ENCODE data around the gene SUCLG1. TPM values are rescaled to one million over a fixed set of nuclear protein-coding genes. Genes with fewer than 3 reads are reported as not detected.

The SUCLG1 gene
- total RNA-seq, 1 experiment from 2014 or later, result 59.8 TPM

DNA sequence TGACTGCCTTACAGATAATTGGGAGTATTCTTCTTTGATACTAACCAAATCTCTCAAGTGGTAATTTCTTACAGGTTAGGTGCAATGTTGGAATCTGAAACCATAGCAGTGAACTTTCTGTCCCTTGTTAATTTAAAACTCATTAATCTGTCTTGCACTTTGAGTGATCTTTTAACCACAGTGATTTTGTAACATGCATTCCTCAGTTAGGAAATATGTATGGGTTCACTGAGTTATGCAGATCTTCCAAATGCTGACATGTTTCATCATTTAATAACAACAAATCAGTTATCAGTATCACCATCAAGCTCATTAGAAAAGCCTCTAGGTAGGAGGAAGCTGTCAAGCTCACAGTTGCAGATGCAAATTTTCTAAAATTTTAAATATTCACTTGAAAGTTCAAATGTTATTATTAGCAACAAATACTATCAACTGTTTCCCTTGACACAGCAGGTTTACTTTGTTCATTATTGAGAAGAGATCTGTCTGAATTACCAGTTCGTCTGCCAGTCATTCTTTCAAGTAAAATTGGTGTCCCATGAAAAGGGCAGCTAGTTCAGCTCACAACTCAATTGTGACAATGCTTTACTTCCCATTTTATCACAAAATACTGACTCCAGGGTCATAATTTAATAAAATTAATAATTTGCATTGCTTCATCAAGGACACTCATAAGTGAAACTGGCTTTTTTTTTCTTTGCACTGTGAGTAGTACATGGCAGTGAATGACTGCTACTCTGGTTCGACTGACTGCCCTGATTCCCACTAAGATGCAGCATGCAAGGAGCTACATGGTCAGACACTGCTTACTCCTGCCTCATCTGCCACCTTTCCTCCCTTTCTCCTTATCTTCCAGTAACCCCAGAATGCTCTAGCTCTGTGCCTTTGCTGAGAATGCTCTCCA, 31.6 kb downstream of the SUCLG1 start:
- Histone ChIP-seq H3K27me3 (ENCODE audit: control insufficient read depth, insufficient read depth, low read length) (no peaks in the 10 kb centered on the region), H3K4me1 (ENCODE audit: control insufficient read depth, insufficient read depth, low read length) (no peaks in the 10 kb centered on the region), H3K36me3 (ENCODE audit: control insufficient read depth, insufficient read depth, low read length) (peaks cover 12% of the 10 kb centered on the region), H3K4me3 (ENCODE audit: low read depth in 2 of 2, low read length in 2 of 2) (no peak overlapping the region), H3K27ac (ENCODE audit: low read length) (no peak overlapping the region), H3K9me3 (ENCODE audit: control insufficient read depth, insufficient read depth, low read depth, low read length) (no peaks in the 10 kb centered on the region)
- ChIA-PET POLR2A (no interaction called here), CTCF (no interaction called here)
- no peak for DNase-seq (ENCODE audit: low read depth, low spot score)
- intact Hi-C loops (cut with micrococcal nuclease; ENCODE audit: unreplicated experiment) (loop anchor here (10.0 kb wide), 1 partner anchor 93 kb away; no protein-coding TSS in a partner anchor), in situ Hi-C loops (cut with HindIII; ENCODE audit: low pct_unique_long_range_greater_than_20kb, low sequenced_read_pairs) (no loop called here)
- TF ChIP-seq TCF7L2 (IDR thresholded peaks at IDR 0.05; ENCODE audit: low read depth, low read length), result no peak
- no peak for TF ChIP-seq POLR2AphosphoS5 (IDR thresholded peaks at IDR 0.05; ENCODE audit: low read depth, low read length)
- no peak for TF ChIP-seq REST (IDR thresholded peaks at IDR 0.05; ENCODE audit: insufficient read depth in 1 of 2, low read depth in 2 of 2, low read length in 1 of 2)
- TF ChIP-seq SIN3A (IDR thresholded peaks at IDR 0.05; ENCODE audit: borderline replicate concordance, insufficient read depth, low read depth, low read length), result no peak
- BruUV-seq (replicated peaks), result no TSS peak
- no peak for ATAC-seq

- no peaks in the 10 kb centered on the region for H3K9me3 ChIP-seq (ENCODE audit: control insufficient read depth, insufficient read depth, low read depth, low read length)
- H3K27me3 ChIP-seq (ENCODE audit: control insufficient read depth, insufficient read depth, low read length), result no peaks in the 10 kb centered on the region
- intact Hi-C loops (cut with micrococcal nuclease; ENCODE audit: unreplicated experiment), result loop anchor here (10.0 kb wide), 1 partner anchor 91 kb away; no protein-coding TSS in a partner anchor
- POLR2A ChIA-PET, result no interaction called here
- peaks cover 4% of the 10 kb centered on the region for H3K36me3 ChIP-seq (ENCODE audit: control insufficient read depth, insufficient read depth, low read length)
- DNase-seq (ENCODE audit: low read depth, low spot score), result no peak
- H3K27ac ChIP-seq (ENCODE audit: low read length), result no peak overlapping the region
- no TSS peak for BruUV-seq (replicated peaks)
- TF ChIP-seq TCF7L2 (IDR thresholded peaks at IDR 0.05; ENCODE audit: low read depth, low read length) (no peak), REST (IDR thresholded peaks at IDR 0.05; ENCODE audit: insufficient read depth in 1 of 2, low read depth in 2 of 2, low read length in 1 of 2) (no peak), CTCF (IDR thresholded peaks at IDR 0.05) (no peak), SIN3A (IDR thresholded peaks at IDR 0.05; ENCODE audit: borderline replicate concordance, insufficient read depth, low read depth, low read length) (no peak), POLR2AphosphoS5 (IDR thresholded peaks at IDR 0.05; ENCODE audit: low read depth, low read length) (no peak)
- CTCF ChIA-PET, result no interaction called here
- no peaks in the 10 kb centered on the region for H3K4me1 ChIP-seq (ENCODE audit: control insufficient read depth, insufficient read depth, low read length)
- ATAC-seq, result no peak
- no peak overlapping the region for H3K4me3 ChIP-seq (ENCODE audit: low read depth in 2 of 2, low read length in 2 of 2)
- in situ Hi-C loops (cut with HindIII; ENCODE audit: low pct_unique_long_range_greater_than_20kb, low sequenced_read_pairs), result no loop called here
These were observed 33.8 kb downstream of the SUCLG1 start for GRCh38 chr2:84425310-84425709.
